Kidney epithelial cell (primary cell): ENCODE measurements around the gene ZNF280B. TPM values are rescaled to one million over a fixed set of nuclear protein-coding genes. Genes with fewer than 3 reads are reported as not detected.
"Not testable (repeated sequence)": the region's sequence is repeated elsewhere in the genome, so short reads cannot be mapped to it uniquely, and the experiment has no call there.

Experiments
- DNase-seq: peaks from one replicate; pipeline ENCODE4 v3.0.0-alpha.2; 2010; ENCODE audit warnings: low read depth
- H3K27me3 ChIP-seq: 2 replicates; pipeline ENCODE4 v1.6.0; 2011; ENCODE audit warnings: low read length; ENCODE audit not compliant: control insufficient read depth, insufficient read depth
- H3K36me3 ChIP-seq: 2 replicates; pipeline ENCODE4 v1.5.1; 2011; ENCODE audit warnings: low read length; ENCODE audit not compliant: control insufficient read depth, insufficient read depth
- H3K4me3 ChIP-seq: 2 replicates; pipeline ENCODE4 v1.5.1; 2011; ENCODE audit warnings: low read depth, mild to moderate bottlenecking, control low read depth, low read length
- CTCF ChIP-seq: IDR thresholded peaks from 2 replicates; pipeline ENCODE4 v1.5.1; 2011; ENCODE audit warnings: mild to moderate bottlenecking, moderate library complexity, low read length, control low read depth, inconsistent platforms; ENCODE audit not compliant: insufficient read depth, poor library complexity, severe bottlenecking
- total RNA-seq: library from RNA; depleted of rRNA; stranded (reverse); fragments of >200 nt; gene quantifications from 2 replicates; pipeline ENCODE4 v1.2.3, GENCODE V29; 2015

The ZNF280B gene
- total RNA-seq, 1 donor from 2014 or later, result 4.0 TPM

DNA sequence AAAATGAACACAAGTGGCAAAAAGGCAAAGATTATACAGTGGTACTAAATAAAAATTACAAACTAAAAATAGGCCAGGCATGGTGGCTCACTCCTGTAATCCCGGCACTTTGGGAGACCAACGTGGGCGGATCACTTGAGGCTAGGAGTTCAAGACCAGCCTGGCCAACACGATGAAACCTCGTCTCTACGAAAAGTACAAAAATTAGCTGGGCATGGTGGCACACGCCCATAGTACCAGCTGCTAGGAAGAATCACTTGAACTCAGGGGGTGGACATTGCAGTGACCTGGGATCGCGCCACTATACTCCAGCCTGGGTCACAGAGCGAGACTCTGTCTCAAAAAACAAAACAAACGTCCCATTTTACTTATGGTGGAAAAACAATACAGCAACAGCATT, 24.5 kb downstream of the ZNF280B start:
- Histone ChIP-seq H3K4me3 (no peak overlapping the region), H3K27me3 (no peaks in the 10 kb centered on the region), H3K36me3 (no peaks in the 10 kb centered on the region)
- no peak for DNase-seq
- TF ChIP-seq CTCF, result no peak

DNA sequence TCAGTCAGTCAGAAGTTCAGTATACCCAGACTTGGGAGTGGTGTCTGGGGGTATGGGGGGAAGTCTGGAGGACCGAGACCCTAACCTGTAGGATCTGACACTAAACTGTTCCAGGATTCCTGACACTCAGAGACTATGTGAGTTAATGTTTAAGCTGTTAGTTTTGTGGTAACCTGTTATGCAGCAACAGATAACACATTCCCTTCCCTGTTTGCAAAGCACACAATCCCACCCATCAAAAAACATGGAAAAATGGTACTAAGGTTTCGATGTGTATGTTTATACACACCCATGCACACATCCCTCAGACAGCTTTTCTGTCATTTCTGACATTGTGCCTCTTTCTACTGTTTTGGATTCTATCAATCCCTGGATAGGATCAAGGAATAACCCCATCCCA, 27.6 kb downstream of the ZNF280B start:
- Histone ChIP-seq H3K4me3 (no peak overlapping the region), H3K27me3 (no peaks in the 10 kb centered on the region), H3K36me3 (no peaks in the 10 kb centered on the region)
- no peak for DNase-seq
- TF ChIP-seq CTCF, result no peak

- Histone ChIP-seq H3K4me3 (no peak overlapping the region), H3K27me3 (no peaks in the 10 kb centered on the region), H3K36me3 (no peaks in the 10 kb centered on the region)
- DNase-seq, result no peak
- no peak for TF ChIP-seq CTCF
Observed at GRCh38 chr22:22479999-22480532, 28.5 kb downstream of the ZNF280B start.

DNA sequence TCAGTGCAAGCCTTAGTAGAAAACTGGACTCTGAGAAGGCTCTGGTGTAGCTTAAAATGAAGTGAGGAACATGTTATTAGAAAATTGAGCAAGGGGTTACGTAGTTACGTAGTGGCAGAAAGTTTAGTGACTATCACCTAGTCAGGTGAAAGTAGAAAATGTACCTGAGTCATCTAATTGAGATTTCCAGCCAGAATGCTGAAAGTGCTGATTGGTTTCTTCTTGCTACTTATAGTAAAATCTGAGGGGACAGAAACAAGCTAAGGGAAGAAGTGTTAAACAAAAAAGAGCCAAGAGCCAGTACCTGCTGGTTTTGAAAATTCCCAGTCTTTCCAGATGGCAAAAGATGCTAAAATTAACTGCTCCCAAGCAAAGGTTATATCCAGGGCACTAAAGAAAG, 29.4 kb downstream of the ZNF280B start:
- no peaks in the 10 kb centered on the region for H3K27me3 ChIP-seq
- no peaks in the 10 kb centered on the region for H3K36me3 ChIP-seq
- no peak overlapping the region for H3K4me3 ChIP-seq
- DNase-seq, result no peak
- no peak for TF ChIP-seq CTCF

GRCh38 chr22:22478470-22478869, 30.1 kb downstream of the ZNF280B start:
- TF ChIP-seq CTCF, result no peak
- no peaks in the 10 kb centered on the region for H3K27me3 ChIP-seq
- H3K36me3 ChIP-seq, result no peaks in the 10 kb centered on the region
- H3K4me3 ChIP-seq, result no peak overlapping the region
- DNase-seq, result no peak

DNA sequence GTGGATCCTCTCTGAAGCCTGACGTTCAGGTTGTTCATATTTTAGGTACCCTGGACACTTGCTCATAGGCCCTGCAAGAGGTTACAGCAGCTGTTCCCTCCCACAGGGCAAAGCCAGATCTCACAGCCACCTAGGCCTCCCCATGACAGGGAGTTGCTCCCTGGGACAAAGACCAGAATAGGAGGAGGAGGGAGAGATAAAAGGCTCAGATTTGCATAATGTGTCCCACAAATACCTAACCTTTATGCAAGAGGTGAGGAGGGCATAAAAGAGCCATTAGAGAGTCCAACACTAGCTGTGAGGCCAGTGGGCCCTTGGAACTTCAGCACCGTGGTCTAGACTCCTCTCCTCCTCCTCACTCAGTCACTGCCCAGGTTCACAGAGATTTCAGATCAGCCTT, 33.8 kb downstream of the ZNF280B start:
- no peak for TF ChIP-seq CTCF
- Histone ChIP-seq H3K4me3 (no peak overlapping the region), H3K36me3 (no peaks in the 10 kb centered on the region), H3K27me3 (no peaks in the 10 kb centered on the region)
- DNase-seq, result no peak

DNA sequence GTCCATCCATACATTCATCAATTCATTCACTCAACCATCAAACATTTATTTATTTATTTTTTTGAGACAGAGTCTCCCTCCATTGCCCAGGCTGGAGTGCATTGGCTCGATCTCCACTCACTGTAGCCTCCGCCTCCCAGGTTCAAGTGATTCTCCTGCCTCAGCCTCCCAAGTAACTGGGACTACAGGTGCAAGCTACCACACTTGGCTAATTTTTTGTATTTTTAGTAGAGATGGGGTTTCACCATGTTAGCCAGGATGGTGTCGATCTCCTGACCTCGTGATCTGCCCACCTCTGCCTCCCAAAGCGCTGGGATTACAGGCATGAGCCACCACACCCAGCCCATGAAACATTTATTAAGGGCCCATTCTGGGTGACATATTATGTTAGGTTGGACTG, 37.4 kb downstream of the ZNF280B start:
- DNase-seq, H3K27me3 ChIP-seq, H3K4me3 ChIP-seq, H3K36me3 ChIP-seq: not testable (repeated sequence)
